ENCODE measurements around the gene FCGBP.
"Not testable (repeated sequence)": the region's sequence is repeated elsewhere in the genome, so short reads cannot be mapped to it uniquely, and the experiment has no call there.

Gene FCGBP

GRCh38 chr19:39917561-39918182 lies 16.8 kb downstream of the FCGBP start:
- DNase-seq (ENCODE audit: low read depth): no peak

- DNase-seq (ENCODE audit: low read depth): no peak
Observed at GRCh38 chr19:39916851-39917396, 17.5 kb downstream of the FCGBP start.

DNA sequence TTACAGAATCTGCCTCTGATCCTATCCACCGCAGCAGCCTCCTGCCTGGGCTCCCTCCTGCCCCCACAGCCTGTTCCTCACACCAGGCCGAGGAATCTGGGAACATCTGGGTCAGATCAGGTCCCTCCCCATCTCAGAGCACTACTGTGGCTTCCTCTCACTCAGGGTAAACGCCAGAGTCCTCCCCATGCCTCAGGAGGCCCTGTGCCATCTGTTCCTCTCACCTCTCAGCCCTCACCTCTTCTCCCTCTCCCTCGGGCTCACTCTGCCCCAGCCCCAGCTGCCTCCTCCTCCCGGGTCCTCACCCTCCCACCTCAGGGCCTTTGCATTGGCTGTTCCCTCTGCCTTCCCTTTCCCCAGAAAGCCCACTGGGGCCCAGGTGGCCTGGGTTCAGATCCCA lies 18.2 kb downstream of the FCGBP start:
- no peak for DNase-seq (ENCODE audit: low read depth)

DNA sequence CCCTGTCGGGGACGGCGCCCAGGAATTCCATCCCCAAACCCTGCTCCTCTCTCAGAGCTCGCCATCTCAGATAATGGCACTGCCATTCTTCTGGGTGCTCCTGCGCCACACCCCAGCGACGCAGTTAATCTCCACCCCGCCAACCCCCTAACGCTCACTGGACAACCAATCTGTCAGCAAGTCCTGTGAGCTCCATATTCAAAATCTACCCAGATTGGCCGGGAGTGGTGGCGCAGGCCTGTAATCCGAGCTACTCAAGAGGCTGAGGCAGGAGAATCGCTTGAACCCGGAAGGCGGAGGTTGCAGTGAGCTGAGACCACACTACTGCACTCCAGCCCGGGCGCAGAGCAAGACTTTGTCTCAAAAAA lies 18.6 kb downstream of the FCGBP start:
- no peak for DNase-seq (ENCODE audit: low read depth)

GRCh38 chr19:39915101-39915847 lies 19.2 kb downstream of the FCGBP start:
- DNase-seq (ENCODE audit: low read depth): no peak

- no peak for DNase-seq (ENCODE audit: low read depth)
Observed at GRCh38 chr19:39913682-39914333, 20.6 kb downstream of the FCGBP start.

- DNase-seq (ENCODE audit: low read depth): no peak
Observed at GRCh38 chr19:39908803-39909202, 25.6 kb downstream of the FCGBP start.

DNA sequence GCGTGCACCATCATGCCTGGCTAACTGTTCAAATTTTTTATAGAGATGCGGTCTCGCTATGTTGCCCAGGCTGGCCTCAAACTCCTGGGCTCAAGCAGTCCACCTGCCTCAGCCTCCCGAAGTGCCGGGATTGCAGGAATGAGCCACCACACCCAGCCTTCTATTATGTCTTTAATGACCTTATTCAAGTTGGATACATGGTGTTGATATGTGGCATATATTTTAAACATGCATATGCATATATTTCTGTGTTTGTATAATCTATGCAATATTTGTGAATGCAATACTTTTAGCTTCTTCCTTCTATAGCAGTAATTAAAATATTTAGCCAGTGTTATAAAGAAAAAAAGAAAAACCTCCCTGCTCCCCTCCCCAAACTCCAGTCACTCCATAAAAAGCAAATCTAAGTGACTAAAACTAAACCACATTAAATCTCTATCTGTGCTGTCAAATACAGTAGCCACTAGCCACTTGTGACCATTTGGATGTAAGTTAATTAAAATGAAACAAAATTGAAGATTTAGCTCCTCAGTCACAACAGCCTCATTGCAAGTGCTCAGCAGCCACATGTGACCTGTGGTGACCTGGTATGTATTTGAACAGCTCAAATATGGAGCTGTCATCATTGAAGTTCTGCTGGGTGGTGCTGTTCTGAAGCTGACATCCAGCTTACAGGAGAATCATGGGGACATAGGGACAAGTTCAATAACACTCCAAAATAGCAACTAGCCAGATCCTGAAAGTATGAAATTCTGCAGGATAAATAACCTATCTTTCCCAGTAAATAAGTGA lies 27.4 kb downstream of the FCGBP start:
- DNase-seq (ENCODE audit: low read depth): no peak

DNA sequence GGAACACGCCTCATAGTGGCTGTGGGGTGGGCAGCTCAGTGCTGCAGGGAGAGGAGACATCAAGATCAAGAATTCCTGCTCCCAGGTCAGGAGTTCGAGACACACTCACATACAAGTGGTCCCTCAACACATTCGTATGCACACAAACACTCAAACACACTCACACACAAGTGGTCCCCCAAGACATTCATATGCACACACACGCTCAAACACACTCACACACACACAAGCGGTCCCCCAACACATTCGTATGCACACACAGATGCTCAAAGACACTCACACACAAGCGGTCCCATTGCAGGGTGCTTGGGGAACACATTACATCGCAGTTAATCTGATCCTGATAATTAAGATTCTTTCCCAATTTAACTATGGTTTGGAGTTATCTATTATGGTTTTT lies 28.2 kb downstream of the FCGBP start:
- no peak for DNase-seq (ENCODE audit: low read depth)

DNA sequence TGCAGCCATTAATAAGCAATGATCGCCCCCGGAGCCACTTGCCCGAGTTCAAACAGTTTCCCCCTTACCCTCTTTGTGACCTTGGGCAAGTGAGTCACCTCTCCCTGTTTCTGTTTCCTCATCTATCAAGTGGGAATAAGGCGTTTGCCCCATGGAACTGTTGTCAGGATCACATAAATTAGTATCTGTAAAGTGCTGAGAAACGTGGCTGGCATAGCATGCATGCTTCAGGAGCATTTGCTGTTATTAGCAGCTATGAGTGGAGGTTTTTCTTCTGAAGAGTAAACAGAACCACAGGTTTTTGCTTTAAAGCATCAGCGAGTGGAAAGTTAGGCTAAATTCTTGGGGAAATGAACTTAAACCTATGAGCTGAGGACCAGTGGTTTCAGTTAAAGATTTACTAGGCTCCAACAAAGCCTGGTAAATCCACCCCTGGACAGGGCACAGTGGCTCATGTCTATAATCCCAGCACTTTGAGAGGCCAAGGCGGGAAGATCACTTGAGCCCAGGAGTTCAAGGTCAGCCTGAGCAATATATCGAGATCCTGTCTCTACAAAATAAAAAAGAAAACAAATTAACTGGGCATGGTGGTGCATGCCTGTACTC lies 30.8 kb downstream of the FCGBP start:
- not testable (repeated sequence) for DNase-seq (ENCODE audit: low read depth)

- not testable (repeated sequence) for DNase-seq (ENCODE audit: low read depth)
Observed at GRCh38 chr19:39902326-39902725, 32.1 kb downstream of the FCGBP start.

- DNase-seq (ENCODE audit: low read depth): not testable (repeated sequence)
Observed at GRCh38 chr19:39901681-39902080, 32.8 kb downstream of the FCGBP start.

DNA sequence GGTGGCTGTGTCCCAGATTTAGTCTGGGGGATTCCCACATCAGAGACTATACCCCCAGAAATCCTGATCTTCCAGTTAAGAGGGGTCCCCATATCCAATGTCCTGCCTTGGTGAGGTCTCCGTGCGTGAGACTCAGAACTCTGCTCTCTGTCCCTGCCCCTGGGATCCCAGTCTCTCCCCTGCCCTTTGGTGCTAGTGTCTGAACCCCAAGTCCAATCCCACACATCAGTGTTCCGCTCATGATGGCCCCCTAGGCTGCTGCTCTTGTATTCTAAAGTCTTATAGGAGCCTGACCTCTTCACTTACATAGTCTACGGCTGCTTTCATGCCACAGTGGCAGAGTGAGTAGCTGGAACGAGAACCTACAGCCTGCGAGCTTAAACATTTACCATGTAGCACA lies 35.6 kb downstream of the FCGBP start:
- DNase-seq (ENCODE audit: low read depth): not testable (repeated sequence)

- not testable (repeated sequence) for DNase-seq (ENCODE audit: low read depth)
Observed at GRCh38 chr19:39897511-39898245, 36.8 kb downstream of the FCGBP start.

- not testable (repeated sequence) for DNase-seq (ENCODE audit: low read depth)
Observed at GRCh38 chr19:39895096-39895495, 39.3 kb downstream of the FCGBP start.

- DNase-seq (ENCODE audit: low read depth): not testable (repeated sequence)
Observed at GRCh38 chr19:39894236-39894606, 40.2 kb downstream of the FCGBP start.

GRCh38 chr19:39893366-39894235 lies 40.8 kb downstream of the FCGBP start:
- DNase-seq (ENCODE audit: low read depth): not testable (repeated sequence)

DNA sequence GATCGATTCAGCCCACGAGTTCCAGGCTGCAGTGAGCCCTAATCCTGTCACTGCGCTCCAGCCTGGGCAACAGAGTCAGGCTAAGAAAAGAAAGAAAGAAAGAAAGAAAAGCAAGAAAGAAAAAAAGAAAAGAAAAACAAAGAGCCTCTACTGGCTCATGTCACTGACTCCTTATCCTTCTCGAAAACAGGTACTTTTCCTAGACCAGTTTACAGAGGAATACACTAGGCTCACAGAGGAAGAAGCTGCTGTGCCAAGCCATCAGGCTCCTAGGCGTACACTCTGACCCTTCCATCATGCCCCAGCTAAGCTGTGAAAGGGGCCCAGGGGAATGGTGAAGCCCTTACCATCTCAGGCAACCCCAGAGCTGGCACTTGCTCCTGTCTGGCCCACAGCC lies 41.9 kb downstream of the FCGBP start:
- DNase-seq (ENCODE audit: low read depth): not testable (repeated sequence)

GRCh38 chr19:39891660-39892505 lies 42.6 kb downstream of the FCGBP start:
- not testable (repeated sequence) for DNase-seq (ENCODE audit: low read depth)

All from iris pigment epithelial cell (primary cell).